GM06990 (cell line): Measurements from ENCODE around the gene PCBP3.

Experiments
- DNase-seq: peaks from one replicate; pipeline ENCODE4 v3.0.0-alpha.2; 2011; ENCODE audit not compliant: insufficient read length; ENCODE audit errors: extremely low read depth
- H3K27me3 ChIP-seq: replicated peaks from 2 replicates; pipeline ENCODE4 v1.6.0; 2011; ENCODE audit warnings: low read length; ENCODE audit not compliant: control insufficient read depth, insufficient read depth
- H3K36me3 ChIP-seq: 2 replicates; pipeline ENCODE4 v1.5.1; 2011; ENCODE audit warnings: low read length; ENCODE audit not compliant: control insufficient read depth, insufficient read depth
- H3K4me3 ChIP-seq: replicated peaks from 2 replicates; pipeline ENCODE4 v1.5.1; 2011; ENCODE audit warnings: low read depth, mild to moderate bottlenecking, control low read depth, low read length
- CTCF ChIP-seq: IDR thresholded peaks from 2 replicates; pipeline ENCODE4 v1.5.1; 2011; ENCODE audit warnings: low read length, control low read depth, mild to moderate bottlenecking, inconsistent platforms; ENCODE audit not compliant: insufficient read depth, poor library complexity, severe bottlenecking

The PCBP3 gene

GRCh38 chr21:45980697-45981096, 337.2 kb downstream of the PCBP3 start:
- no peaks in the 10 kb centered on the region for H3K36me3 ChIP-seq
- no peak for TF ChIP-seq CTCF
- DNase-seq = no peak
- no peaks in the 10 kb centered on the region for H3K27me3 ChIP-seq
- no peak overlapping the region; the same call in 1 of the 2 replicates for H3K4me3 ChIP-seq

- H3K27me3 ChIP-seq = no peaks in the 10 kb centered on the region
- no peak for TF ChIP-seq CTCF
- DNase-seq = peak; percentile 35
- no peak within 1 kb of the TSS; the same call in none of the 2 replicates for H3K4me3 ChIP-seq
- H3K36me3 ChIP-seq = no peaks in the 10 kb centered on the region
These were observed 337.9 kb downstream of the PCBP3 start, which contains the start of gene COL6A1 for GRCh38 chr21:45981151-45982091. TSS of gene COL6A1 (plus strand) at chr21:45981770. CDS start at chr21:45981851, 81 bp downstream.

GRCh38 chr21:45982092-45982757, 338.7 kb downstream of the PCBP3 start:
- Histone ChIP-seq H3K36me3 (no peaks in the 10 kb centered on the region), H3K27me3 (no peaks in the 10 kb centered on the region), H3K4me3 (no peak overlapping the region; the same call in 1 of the 2 replicates)
- no peak for DNase-seq
- TF ChIP-seq CTCF = no peak

GRCh38 chr21:45982758-45983648, 339.5 kb downstream of the PCBP3 start:
- TF ChIP-seq CTCF = no peak
- Histone ChIP-seq H3K36me3 (no peaks in the 10 kb centered on the region), H3K27me3 (no peaks in the 10 kb centered on the region), H3K4me3 (no peak overlapping the region)
- no peak for DNase-seq

- TF ChIP-seq CTCF = no peak
- Histone ChIP-seq H3K36me3 (no peaks in the 10 kb centered on the region), H3K27me3 (no peaks in the 10 kb centered on the region), H3K4me3 (no peak overlapping the region)
- no peak for DNase-seq
These were observed 340.1 kb downstream of the PCBP3 start for GRCh38 chr21:45983649-45983965.
